GM18520 (cell line): Measurements from ENCODE around the gene BARD1.

Experiments
- ATAC-seq: cut with Tn5 transposase; IDR thresholded peaks from one replicate; pipeline ENCODE4 v1.9.1; 2021; ENCODE audit not compliant: unreplicated experiment

Gene BARD1

GRCh38 chr2:214679736-214680135 lies 129.7 kb downstream of the BARD1 start:
- ATAC-seq, result no peak

DNA sequence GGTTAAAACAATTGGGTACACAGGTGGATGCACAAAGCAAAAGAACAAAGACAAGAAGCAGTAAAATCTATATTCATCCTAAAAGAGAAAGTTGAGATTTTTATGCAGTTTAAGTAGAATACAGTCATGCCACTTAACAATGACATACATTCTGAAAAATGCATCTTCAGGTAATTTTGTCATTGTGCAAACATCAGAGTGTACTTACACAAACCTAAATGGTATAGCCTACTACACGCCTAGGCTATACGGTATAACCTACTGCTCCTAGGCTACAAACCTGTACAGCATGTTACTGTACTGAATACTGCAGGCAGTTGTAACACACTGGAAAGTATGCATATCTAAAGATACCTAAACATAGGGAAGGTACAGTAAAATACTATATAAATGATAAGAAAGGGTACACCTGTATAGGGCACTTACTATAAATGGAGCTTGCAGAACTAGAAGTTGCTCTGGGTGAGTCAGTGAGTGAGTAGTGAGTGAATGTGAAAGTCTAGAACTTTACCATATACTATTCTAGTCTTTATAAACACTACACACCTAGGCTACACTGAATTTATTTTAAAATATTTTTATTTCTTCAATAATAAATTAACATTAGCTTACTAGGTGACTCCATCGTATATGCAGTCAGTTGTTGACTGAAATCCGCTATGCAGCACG lies 132.9 kb downstream of the BARD1 start:
- no peak for ATAC-seq
